ENCODE results near the gene NUCB1. TPM values are rescaled to one million over a fixed set of nuclear protein-coding genes. Genes with fewer than 3 reads are reported as not detected.
A peak's percentile ranks its signal among the peaks of the same experiment; 100 is the strongest.

The NUCB1 gene
- total and polyA plus RNA-seq, 9 of the 15 experiments (the other 6 are each of a cell fraction or from before 2014, with no cell fraction given), result 3.1 to 153 (median 71.7) TPM

DNA sequence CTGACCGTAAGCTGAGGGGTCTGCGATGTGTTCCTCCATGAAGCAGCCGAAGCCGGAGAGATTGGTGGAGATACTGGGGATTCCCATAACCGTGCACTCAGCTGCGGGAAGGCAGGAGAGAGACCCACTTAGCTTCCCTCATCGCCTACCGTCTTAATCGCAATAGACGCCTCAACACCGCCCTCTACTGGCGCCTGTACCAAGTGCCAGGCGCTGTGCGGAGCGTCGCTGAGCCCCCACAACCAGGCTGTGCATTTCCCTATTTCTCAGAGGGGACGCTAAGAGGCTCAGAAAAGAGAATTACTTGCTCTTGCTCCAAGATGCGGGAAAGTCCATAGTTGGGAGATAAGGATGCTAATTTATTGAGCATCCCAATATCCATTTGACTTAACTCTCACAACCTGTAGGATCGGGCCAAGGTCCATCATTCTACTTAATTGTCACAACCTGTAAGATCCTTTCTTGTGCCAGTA lies 70.8 kb downstream of the NUCB1 start (continued):
- TF ChIP-seq E2F1 (CRISPR knock-in tag; IDR thresholded peaks at IDR 0.05) (peak; percentile 66; the same call in 1 of the 2 replicates), NR4A1 (CRISPR knock-in tag; IDR thresholded peaks at IDR 0.05) (no peak), NR4A1 (tag; IDR thresholded peaks at IDR 0.05) (0 out of 2 replicates have a peak, but pooled peaks have one; percentile 35), ZNF239 (CRISPR knock-in tag; IDR thresholded peaks at IDR 0.05) (no peak), SOX6 (IDR thresholded peaks at IDR 0.05) (0 out of 2 replicates have a peak, but pooled peaks have one; percentile 15), ATF1 (CRISPR knock-in tag; IDR thresholded peaks at IDR 0.05) (no peak), ATF1 (tag; IDR thresholded peaks at IDR 0.05) (peak; percentile 19; the same call in 1 of the 2 replicates), CTCF (IDR thresholded peaks at IDR 0.05 in 2 of 3, conservative IDR thresholded peaks at IDR 0.05 in 1 of 3; ENCODE audit: insufficient read depth in 2 of 3, low read depth in 1 of 3, low read length in 3 of 3) (peak; percentile 94 to 98 (median 97)), HDAC1 (IDR thresholded peaks at IDR 0.05) (0 out of 4 replicates have a peak, but pooled peaks of 1 of the 2 experiments have one; percentile 25), TAL1 (IDR thresholded peaks at IDR 0.05) (0 out of 2 replicates have a peak, but pooled peaks have one; percentile 11), ZFP36 (IDR thresholded peaks at IDR 0.05; ENCODE audit: low read depth, low read length, partially characterized antibody) (peak; percentile 52), ZNF644 (tag; IDR thresholded peaks at IDR 0.05; ENCODE audit: low read depth) (no peak), YY1 (IDR thresholded peaks at IDR 0.05; ENCODE audit: borderline replicate concordance in 1 of 3, control insufficient read depth in 1 of 3, extremely low read depth in 1 of 3, insufficient read depth in 3 of 3, insufficient read length in 1 of 3, insufficient replicate concordance in 2 of 3, low read depth in 1 of 3, low read length in 2 of 3) (peak in 1 of 3 experiments; percentile 35), TFAP4 (CRISPR knock-in tag; IDR thresholded peaks at IDR 0.05; ENCODE audit: borderline replicate concordance) (peak; percentile 58; the same call in 1 of the 2 replicates), SAP30 (IDR thresholded peaks at IDR 0.05; ENCODE audit: borderline replicate concordance, insufficient read depth, low read depth, low read length, poor library complexity, severe bottlenecking) (no peak), HEY1 (CRISPR knock-in tag; IDR thresholded peaks at IDR 0.05; ENCODE audit: borderline replicate concordance) (no peak), POLR2G (IDR thresholded peaks at IDR 0.05; ENCODE audit: low read depth, low read length) (no peak)
- TF ChIP-seq, protein P1, sequence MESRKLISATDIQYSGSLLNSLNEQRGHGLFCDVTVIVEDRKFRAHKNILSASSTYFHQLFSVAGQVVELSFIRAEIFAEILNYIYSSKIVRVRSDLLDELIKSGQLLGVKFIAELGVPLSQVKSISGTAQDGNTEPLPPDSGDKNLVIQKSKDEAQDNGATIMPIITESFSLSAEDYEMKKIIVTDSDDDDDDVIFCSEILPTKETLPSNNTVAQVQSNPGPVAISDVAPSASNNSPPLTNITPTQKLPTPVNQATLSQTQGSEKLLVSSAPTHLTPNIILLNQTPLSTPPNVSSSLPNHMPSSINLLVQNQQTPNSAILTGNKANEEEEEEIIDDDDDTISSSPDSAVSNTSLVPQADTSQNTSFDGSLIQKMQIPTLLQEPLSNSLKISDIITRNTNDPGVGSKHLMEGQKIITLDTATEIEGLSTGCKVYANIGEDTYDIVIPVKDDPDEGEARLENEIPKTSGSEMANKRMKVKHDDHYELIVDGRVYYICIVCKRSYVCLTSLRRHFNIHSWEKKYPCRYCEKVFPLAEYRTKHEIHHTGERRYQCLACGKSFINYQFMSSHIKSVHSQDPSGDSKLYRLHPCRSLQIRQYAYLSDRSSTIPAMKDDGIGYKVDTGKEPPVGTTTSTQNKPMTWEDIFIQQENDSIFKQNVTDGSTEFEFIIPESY (CRISPR knock-in tag; IDR thresholded peaks at IDR 0.05), result peak; percentile 61; the same call in 1 of the 2 replicates
- TF ChIP-seq, protein P2, sequence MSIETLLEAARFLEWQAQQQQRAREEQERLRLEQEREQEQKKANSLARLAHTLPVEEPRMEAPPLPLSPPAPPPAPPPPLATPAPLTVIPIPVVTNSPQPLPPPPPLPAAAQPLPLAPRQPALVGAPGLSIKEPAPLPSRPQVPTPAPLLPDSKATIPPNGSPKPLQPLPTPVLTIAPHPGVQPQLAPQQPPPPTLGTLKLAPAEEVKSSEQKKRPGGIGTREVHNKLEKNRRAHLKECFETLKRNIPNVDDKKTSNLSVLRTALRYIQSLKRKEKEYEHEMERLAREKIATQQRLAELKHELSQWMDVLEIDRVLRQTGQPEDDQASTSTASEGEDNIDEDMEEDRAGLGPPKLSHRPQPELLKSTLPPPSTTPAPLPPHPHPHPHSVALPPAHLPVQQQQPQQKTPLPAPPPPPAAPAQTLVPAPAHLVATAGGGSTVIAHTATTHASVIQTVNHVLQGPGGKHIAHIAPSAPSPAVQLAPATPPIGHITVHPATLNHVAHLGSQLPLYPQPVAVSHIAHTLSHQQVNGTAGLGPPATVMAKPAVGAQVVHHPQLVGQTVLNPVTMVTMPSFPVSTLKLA (conservative IDR thresholded peaks at IDR 0.05), result peak in 1 of 2 experiments; percentile 40; a peak in 1 of 4 replicates
